GM12892 (cell line): ENCODE data around the gene BRICD5.
"Not testable (repeated sequence)": the region's sequence is repeated elsewhere in the genome, so short reads cannot be mapped to it uniquely, and the experiment has no call there.

Experiments
- DNase-seq: peaks from one replicate; pipeline ENCODE4 v3.0.0; 2011; ENCODE audit not compliant: insufficient read length
- FAIRE-seq: peaks from 2 replicates; lab custom pipeline; 2011; peaks lifted over from hg19 to GRCh38; lab: Jason Lieb, UNC
- POLR2A ChIP-seq: IDR thresholded peaks from 2 replicates; pipeline ENCODE4 v1.6.1; 2011; ENCODE audit warnings: low read depth, low read length, control low read depth
- POLR2AphosphoS5 ChIP-seq: IDR thresholded peaks from 2 replicates; pipeline ENCODE4 v1.6.1; 2011; ENCODE audit warnings: low read depth, low read length, control low read depth
- TAF1 ChIP-seq: IDR thresholded peaks from 2 replicates; pipeline ENCODE4 v1.6.1; 2011; ENCODE audit warnings: low read depth, mild to moderate bottlenecking, control low read depth, low read length, borderline replicate concordance

The BRICD5 gene

GRCh38 chr16:2204416-2205103 lies 6.1 kb downstream of the BRICD5 start:
- DNase-seq, result no peak
- no peak for TF ChIP-seq TAF1
- no peak for TF ChIP-seq POLR2AphosphoS5
- TF ChIP-seq POLR2A, result no peak
- FAIRE-seq, result peak; percentile 51

- not testable (repeated sequence) for DNase-seq, FAIRE-seq
Observed at GRCh38 chr16:2203119-2203688, 7.5 kb downstream of the BRICD5 start.

GRCh38 chr16:2200313-2200712 lies 10.3 kb downstream of the BRICD5 start:
- no peak for TF ChIP-seq POLR2A
- no peak for TF ChIP-seq POLR2AphosphoS5
- no peak for TF ChIP-seq TAF1
- no peak for DNase-seq
- no peak for FAIRE-seq

- FAIRE-seq (no peak), DNase-seq (no peak)
- TF ChIP-seq POLR2AphosphoS5 (no peak), TAF1 (no peak), POLR2A (no peak)
Observed at GRCh38 chr16:2199621-2200139, 11.0 kb downstream of the BRICD5 start.

GRCh38 chr16:2199095-2199494 lies 11.6 kb downstream of the BRICD5 start:
- DNase-seq (no peak), FAIRE-seq (no peak)
- TF ChIP-seq POLR2AphosphoS5 (no peak), POLR2A (no peak), TAF1 (no peak)

- TF ChIP-seq POLR2AphosphoS5 (no peak), TAF1 (no peak), POLR2A (no peak)
- no peak for DNase-seq
- FAIRE-seq, result no peak
Observed at GRCh38 chr16:2198283-2198682, 12.4 kb downstream of the BRICD5 start.

GRCh38 chr16:2197765-2198164 lies 12.9 kb downstream of the BRICD5 start:
- FAIRE-seq (no peak), DNase-seq (no peak)
- TF ChIP-seq POLR2AphosphoS5 (no peak), TAF1 (no peak), POLR2A (no peak)

GRCh38 chr16:2196981-2197511 lies 13.6 kb downstream of the BRICD5 start:
- TF ChIP-seq POLR2AphosphoS5 (no peak), TAF1 (no peak), POLR2A (no peak)
- DNase-seq (no peak), FAIRE-seq (no peak)

GRCh38 chr16:2196162-2196980 lies 14.3 kb downstream of the BRICD5 start, which contains the start of gene CASKIN1:
Gene CASKIN1 (minus strand): TSS chr16:2196605. CDS start chr16:2196432, 173 bp downstream.
- FAIRE-seq (no peak), DNase-seq (no peak)
- TF ChIP-seq POLR2A (no peak), POLR2AphosphoS5 (no peak), TAF1 (no peak)

- no peak for TF ChIP-seq TAF1
- TF ChIP-seq POLR2AphosphoS5, result no peak
- TF ChIP-seq POLR2A, result no peak
- DNase-seq (no peak), FAIRE-seq (no peak)
Observed at GRCh38 chr16:2195322-2196161, 15.1 kb downstream of the BRICD5 start.
